IMR-90 (cell line): ENCODE data around the gene GALNT5.

Experiments
- BHLHE40 ChIP-seq: fragments of 150-350 bp; IDR thresholded peaks from 2 replicates; pipeline ENCODE4 v1.6.1; 2016; ENCODE audit warnings: mild to moderate bottlenecking, low read depth, low read length
- CHD1 ChIP-seq: IDR thresholded peaks from 2 replicates; pipeline ENCODE4 v1.6.1; 2012; ENCODE audit warnings: low read depth, low read length, improper control_type of control experiment
- MAZ ChIP-seq: IDR thresholded peaks from 2 replicates; pipeline ENCODE4 v1.6.1; 2012; ENCODE audit warnings: low read depth, mild to moderate bottlenecking, low read length, improper control_type of control experiment, moderate library complexity, borderline replicate concordance
- POLR2A ChIP-seq: IDR thresholded peaks from 2 replicates; pipeline ENCODE4 v1.6.1; 2012; ENCODE audit warnings: mild to moderate bottlenecking, low read depth, low read length
- RCOR1 ChIP-seq: IDR thresholded peaks from 2 replicates; pipeline ENCODE4 v1.6.1; 2012; ENCODE audit warnings: mild to moderate bottlenecking, low read length, improper control_type of control experiment; ENCODE audit not compliant: insufficient replicate concordance
- SMC3 ChIP-seq: fragments of 150-350 bp; IDR thresholded peaks from 2 replicates; pipeline ENCODE4 v1.6.1; 2016; ENCODE audit warnings: low read depth, mild to moderate bottlenecking, antibody characterized with exemption, low read length, moderate library complexity
- TF ChIP-seq, protein P1 (sequence below): conservative IDR thresholded peaks from 2 replicates; pipeline ENCODE4 v1.5.1; 2012; ENCODE audit warnings: mild to moderate bottlenecking, low read depth, low read length, improper control_type of control experiment
- TF ChIP-seq, protein P2 (sequence below): fragments of 150-350 bp; IDR thresholded peaks from 2 replicates; pipeline ENCODE4 v1.6.1; 2016; ENCODE audit warnings: low read depth, mild to moderate bottlenecking, low read length, moderate library complexity, borderline replicate concordance

DNA sequence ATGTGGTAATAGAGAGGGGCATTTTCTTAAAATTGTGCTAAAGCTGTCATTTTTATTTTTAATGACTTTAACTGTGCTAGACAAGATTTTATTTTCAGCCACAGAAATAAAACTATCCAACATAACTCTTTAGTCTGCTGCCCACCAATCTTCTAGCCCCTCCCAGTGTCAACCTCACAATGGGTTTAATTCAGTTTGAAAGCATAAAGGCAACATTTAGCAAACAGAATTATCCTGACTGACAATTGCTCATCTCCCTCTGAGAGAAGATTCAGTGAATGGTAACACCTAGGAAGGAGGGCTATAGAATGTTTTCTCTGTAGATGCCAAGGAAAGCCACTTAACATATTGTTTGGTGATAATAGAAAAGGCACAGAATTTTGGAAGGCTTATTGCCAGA is 62.9 kb downstream of the GALNT5 start:
- TF ChIP-seq POLR2A, result no peak
- TF ChIP-seq CHD1, result no peak
- no peak for TF ChIP-seq SMC3
- TF ChIP-seq, protein P1, sequence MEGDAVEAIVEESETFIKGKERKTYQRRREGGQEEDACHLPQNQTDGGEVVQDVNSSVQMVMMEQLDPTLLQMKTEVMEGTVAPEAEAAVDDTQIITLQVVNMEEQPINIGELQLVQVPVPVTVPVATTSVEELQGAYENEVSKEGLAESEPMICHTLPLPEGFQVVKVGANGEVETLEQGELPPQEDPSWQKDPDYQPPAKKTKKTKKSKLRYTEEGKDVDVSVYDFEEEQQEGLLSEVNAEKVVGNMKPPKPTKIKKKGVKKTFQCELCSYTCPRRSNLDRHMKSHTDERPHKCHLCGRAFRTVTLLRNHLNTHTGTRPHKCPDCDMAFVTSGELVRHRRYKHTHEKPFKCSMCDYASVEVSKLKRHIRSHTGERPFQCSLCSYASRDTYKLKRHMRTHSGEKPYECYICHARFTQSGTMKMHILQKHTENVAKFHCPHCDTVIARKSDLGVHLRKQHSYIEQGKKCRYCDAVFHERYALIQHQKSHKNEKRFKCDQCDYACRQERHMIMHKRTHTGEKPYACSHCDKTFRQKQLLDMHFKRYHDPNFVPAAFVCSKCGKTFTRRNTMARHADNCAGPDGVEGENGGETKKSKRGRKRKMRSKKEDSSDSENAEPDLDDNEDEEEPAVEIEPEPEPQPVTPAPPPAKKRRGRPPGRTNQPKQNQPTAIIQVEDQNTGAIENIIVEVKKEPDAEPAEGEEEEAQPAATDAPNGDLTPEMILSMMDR, result no peak
- TF ChIP-seq, protein P2, sequence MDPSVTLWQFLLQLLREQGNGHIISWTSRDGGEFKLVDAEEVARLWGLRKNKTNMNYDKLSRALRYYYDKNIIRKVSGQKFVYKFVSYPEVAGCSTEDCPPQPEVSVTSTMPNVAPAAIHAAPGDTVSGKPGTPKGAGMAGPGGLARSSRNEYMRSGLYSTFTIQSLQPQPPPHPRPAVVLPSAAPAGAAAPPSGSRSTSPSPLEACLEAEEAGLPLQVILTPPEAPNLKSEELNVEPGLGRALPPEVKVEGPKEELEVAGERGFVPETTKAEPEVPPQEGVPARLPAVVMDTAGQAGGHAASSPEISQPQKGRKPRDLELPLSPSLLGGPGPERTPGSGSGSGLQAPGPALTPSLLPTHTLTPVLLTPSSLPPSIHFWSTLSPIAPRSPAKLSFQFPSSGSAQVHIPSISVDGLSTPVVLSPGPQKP, result no peak
- TF ChIP-seq MAZ, result no peak
- no peak for TF ChIP-seq RCOR1
- no peak for TF ChIP-seq BHLHE40
